BJ (cell line): ENCODE results near the gene SCYGR2. TPM values are rescaled to one million over a fixed set of nuclear protein-coding genes. Genes with fewer than 3 reads are reported as not detected.

Experiments
- CTCF ChIA-PET: fragments of 350-600 bp; formaldehyde crosslinking; extraction: SDS; loops from one replicate; lab custom pipeline; 2021; ENCODE audit warnings: antibody characterized with exemption, inconsistent platforms; lab: Yijun Ruan, JAX
- POLR2A ChIA-PET: fragments of 300-600 bp; sonication (Branson Sonifier 250); formaldehyde crosslinking; extraction: SDS; loops from one replicate; lab custom pipeline; 2021; ENCODE audit warnings: antibody characterized with exemption; lab: Charles Lee
- DNase-seq: peaks from one replicate; pipeline ENCODE4 v3.0.0-alpha.2; 2011; ENCODE audit warnings: low read depth
- H3K27me3 ChIP-seq: 2 replicates; pipeline ENCODE4 v1.6.0; 2011; ENCODE audit warnings: low read length; ENCODE audit not compliant: control insufficient read depth, insufficient read depth
- H3K36me3 ChIP-seq: 2 replicates; pipeline ENCODE4 v1.5.1; 2011; ENCODE audit warnings: low read length; ENCODE audit not compliant: control insufficient read depth, insufficient read depth
- H3K4me3 ChIP-seq: 2 replicates; pipeline ENCODE4 v1.5.1; 2011; ENCODE audit warnings: low read depth, mild to moderate bottlenecking, control low read depth, low read length
- polyA plus RNA-seq: library from polyadenylated mRNA; depleted of rRNA; stranded (reverse); fragments of >200 nt; gene quantifications from 2 replicates; pipeline ENCODE4 v1.2.3, GENCODE V29; 2011
- TF ChIP-seq, protein P1 (sequence below): IDR thresholded peaks from 2 replicates; pipeline ENCODE4 v1.5.1; 2011; ENCODE audit warnings: low read depth, mild to moderate bottlenecking, control low read depth, inconsistent platforms, low read length, moderate library complexity; ENCODE audit not compliant: insufficient read depth

The SCYGR2 gene
- polyA plus RNA-seq, 1 experiment = not detected

DNA sequence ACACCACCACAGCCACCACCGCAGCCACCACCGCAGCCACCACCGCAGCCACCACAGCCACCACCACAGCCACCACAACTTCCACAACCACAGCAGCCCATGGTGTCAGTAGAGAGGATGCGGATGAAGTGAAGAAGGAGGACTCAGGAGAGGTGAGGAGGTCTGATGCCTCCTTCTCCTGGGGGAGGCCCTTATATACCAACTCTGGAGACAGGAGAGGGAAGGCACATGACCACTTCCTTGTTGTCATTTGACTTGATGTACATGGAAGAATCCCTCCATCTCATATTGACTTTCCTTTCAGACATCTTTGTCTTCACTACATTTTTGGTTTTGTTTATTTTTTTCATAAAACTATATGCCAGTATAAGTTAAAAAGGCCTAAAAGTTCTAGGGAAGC is 16.0 kb downstream of the SCYGR2 start, which contains the start of gene SCYGR3:
Gene SCYGR3, minus strand, starts transcription at position 101 of the 400 bp plus-strand sequence. Its CDS starts 0 bp downstream, at position 101.
- ChIA-PET CTCF (no interaction called here), POLR2A (no interaction called here)
- TF ChIP-seq, protein P1, sequence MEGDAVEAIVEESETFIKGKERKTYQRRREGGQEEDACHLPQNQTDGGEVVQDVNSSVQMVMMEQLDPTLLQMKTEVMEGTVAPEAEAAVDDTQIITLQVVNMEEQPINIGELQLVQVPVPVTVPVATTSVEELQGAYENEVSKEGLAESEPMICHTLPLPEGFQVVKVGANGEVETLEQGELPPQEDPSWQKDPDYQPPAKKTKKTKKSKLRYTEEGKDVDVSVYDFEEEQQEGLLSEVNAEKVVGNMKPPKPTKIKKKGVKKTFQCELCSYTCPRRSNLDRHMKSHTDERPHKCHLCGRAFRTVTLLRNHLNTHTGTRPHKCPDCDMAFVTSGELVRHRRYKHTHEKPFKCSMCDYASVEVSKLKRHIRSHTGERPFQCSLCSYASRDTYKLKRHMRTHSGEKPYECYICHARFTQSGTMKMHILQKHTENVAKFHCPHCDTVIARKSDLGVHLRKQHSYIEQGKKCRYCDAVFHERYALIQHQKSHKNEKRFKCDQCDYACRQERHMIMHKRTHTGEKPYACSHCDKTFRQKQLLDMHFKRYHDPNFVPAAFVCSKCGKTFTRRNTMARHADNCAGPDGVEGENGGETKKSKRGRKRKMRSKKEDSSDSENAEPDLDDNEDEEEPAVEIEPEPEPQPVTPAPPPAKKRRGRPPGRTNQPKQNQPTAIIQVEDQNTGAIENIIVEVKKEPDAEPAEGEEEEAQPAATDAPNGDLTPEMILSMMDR = no peak
- Histone ChIP-seq H3K36me3 (no peaks in the 10 kb centered on the region), H3K27me3 (no peaks in the 10 kb centered on the region), H3K4me3 (no peak within 1 kb of the TSS)
- no peak for DNase-seq

DNA sequence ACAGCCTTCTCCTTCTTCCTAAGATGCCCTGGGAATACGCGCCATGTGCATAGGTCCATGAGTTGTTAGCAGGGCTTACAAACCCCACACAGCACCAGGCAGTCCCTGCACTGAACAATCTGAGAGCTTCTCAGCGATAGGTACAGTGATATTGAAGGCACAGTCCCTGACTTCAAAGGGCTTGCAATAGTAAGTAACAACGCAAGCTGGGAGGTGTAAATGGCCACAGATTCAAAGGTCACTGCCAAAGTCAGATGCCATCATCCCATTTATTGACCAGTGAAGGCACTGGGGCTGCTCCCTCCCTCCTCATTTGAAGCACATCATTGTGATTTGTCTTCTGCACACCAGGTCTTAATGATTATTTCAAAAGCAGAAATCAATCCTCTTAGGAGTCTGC is 16.5 kb downstream of the SCYGR2 start:
- Histone ChIP-seq H3K4me3 (no peak overlapping the region), H3K27me3 (no peaks in the 10 kb centered on the region), H3K36me3 (no peaks in the 10 kb centered on the region)
- DNase-seq = no peak
- CTCF ChIA-PET = interaction anchor here (0.8 kb wide), 1 partner anchor 45 kb away, joined by 3 read pairs; no protein-coding TSS in a partner anchor
- POLR2A ChIA-PET = no interaction called here
- TF ChIP-seq, protein P1 = no peak

DNA sequence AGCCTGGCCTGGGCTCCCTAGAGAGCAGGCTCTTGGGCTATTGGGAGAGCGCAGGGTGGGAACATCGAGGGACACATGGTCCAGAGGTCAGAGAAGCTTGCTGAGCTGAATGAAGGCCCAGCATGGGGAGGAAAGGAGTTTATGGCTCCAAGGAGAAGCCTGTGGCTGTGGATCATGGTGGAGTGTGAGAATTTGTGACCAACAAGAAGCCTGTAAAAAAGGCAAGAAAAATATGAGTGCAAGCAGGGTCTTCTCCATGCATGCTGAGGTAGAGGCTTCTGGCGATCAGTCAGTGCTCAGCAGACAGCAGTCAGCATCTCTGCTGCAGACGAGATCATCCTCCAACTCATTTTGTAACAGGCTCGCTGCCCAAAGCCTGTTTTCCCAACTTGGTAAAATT is 17.2 kb downstream of the SCYGR2 start:
- Histone ChIP-seq H3K4me3 (no peak overlapping the region), H3K36me3 (no peaks in the 10 kb centered on the region), H3K27me3 (no peaks in the 10 kb centered on the region)
- ChIA-PET CTCF (interaction anchor here (0.8 kb wide), 1 partner anchor 44 kb away, joined by 3 read pairs; no protein-coding TSS in a partner anchor), POLR2A (no interaction called here)
- no peak for DNase-seq
- TF ChIP-seq, protein P1 = no peak

DNA sequence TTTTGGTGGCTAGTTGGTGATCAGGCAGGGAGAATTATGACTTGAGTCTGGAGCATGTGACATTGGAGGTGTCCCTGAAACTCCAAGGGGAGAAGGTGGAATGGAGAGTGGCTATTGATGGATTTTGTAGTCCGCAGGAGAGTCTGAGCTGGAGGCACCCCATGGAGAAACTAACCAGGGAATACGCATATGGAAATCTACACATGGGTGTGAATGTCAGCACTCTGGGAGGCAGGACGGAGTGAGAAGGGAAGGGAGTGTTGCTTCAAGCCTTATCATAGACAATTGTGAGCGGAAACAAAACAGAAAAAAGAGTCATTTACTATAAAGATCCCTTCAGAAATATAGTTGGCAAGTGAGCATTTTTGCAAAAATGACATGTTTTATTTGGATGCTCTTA is 17.9 kb downstream of the SCYGR2 start:
- ChIA-PET CTCF (no interaction called here), POLR2A (no interaction called here)
- TF ChIP-seq, protein P1 = no peak
- DNase-seq = no peak
- H3K36me3 ChIP-seq = no peaks in the 10 kb centered on the region
- H3K4me3 ChIP-seq = no peak overlapping the region
- no peaks in the 10 kb centered on the region for H3K27me3 ChIP-seq

DNA sequence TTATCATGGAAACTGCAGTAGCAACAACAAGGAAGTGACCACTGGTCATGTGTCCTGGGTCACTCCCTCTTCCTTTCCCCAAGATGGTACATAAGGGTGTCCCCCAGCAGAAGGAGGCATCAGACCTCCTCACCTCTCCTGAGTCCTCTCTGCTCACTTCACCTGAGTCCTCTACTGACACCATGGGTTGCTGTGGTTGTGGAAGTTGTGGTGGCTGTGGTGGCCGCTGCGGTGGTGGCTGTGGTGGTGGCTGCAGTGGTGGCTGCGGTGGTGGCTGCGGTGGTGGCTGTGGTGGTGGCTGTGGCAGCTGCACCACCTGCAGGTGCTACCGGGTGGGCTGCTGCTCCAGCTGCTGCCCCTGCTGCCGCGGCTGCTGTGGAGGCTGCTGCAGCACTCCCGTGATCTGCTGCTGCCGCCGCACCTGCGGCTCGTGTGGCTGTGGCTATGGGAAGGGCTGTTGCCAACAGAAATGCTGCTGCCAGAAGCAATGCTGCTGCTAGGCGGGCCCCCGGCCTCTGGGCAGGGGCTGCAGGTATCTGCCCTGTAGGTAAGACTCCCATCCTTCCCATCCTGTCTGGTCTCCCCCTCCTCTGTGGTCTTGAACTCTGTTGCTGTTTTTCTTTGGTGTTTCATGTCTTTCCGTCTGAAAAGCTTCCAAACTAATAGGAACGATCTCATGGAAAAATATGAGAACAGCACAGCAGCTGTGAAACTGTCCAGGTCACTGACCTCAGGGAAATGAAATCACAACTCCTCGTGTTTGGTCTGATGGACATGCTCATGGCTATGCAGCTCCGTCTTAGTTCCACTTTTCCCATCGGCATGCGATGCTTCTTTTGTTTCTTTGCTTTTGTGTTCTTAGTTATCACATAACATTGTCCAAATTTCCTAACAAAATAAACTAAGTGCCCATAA is 18.9 kb downstream of the SCYGR2 start, which contains the start of gene SCYGR4:
Gene SCYGR4, plus strand, starts transcription at position 183 of the 915 bp plus-strand sequence. Its CDS starts 0 bp downstream, at position 183.
- Histone ChIP-seq H3K27me3 (no peaks in the 10 kb centered on the region), H3K4me3 (no peak within 1 kb of the TSS), H3K36me3 (no peaks in the 10 kb centered on the region)
- ChIA-PET CTCF (no interaction called here), POLR2A (no interaction called here)
- TF ChIP-seq, protein P1 = no peak
- no peak for DNase-seq
